Activated T-helper 1 cell treated with Interleukin-2 at 50 U/mL for 16 hours (primary cell): Measurements from ENCODE around the gene COPG1.

Experiments used
- DNase-seq: peaks from one replicate; pipeline ENCODE4 v3.0.0-alpha.2; 2020; ENCODE audit warnings: low read depth

Gene COPG1

DNA sequence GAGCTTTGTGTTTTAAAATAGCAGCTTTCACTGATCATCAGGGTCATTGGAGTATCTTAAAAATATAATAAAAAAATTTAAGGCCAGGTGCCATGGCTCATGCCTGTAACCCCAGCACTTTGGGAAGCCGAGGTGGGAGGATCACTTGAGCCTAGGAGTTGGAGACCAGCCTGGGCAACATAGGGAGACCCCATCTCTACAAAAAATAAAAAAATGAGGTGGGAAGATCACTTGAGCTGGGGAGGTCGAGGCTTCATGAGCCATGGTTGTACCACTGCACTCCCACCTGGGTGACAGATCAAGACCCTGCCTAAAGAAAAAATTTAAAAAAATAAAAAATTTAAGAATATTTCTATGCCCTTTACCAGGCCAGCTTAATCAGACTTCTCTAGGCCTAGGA, 30.8 kb downstream of the COPG1 start:
- DNase-seq: no peak

GRCh38 chr3:129281726-129282125, 32.3 kb downstream of the COPG1 start:
- DNase-seq: no peak

DNA sequence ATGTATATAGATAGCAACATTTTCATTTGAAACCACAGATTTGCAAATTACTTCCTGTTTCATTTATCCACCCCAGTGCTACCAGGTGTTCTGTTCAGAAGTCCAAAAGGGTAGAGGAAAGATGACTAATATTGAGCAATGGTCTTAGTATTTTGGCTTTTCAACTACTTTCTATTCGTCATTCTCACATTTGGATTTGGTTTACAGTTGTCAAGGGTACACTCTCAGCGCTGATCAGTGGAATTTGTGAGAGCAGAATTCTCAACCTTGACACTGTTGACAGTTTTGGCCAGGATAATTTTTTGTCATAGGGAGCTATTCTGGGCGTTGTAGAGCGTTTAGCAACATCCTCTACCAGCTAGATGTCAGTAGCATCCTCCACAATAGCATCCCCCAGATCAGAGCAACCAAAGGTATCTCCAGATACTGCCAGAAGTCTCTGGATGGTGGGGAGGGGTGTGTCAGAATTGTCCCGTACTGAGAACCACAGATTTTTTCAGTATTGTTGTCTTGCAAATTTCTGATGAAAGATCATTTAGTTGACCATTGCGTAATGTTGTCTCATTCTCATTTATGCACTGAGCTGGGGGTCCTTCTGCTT, 33.4 kb downstream of the COPG1 start:
- no peak for DNase-seq

DNA sequence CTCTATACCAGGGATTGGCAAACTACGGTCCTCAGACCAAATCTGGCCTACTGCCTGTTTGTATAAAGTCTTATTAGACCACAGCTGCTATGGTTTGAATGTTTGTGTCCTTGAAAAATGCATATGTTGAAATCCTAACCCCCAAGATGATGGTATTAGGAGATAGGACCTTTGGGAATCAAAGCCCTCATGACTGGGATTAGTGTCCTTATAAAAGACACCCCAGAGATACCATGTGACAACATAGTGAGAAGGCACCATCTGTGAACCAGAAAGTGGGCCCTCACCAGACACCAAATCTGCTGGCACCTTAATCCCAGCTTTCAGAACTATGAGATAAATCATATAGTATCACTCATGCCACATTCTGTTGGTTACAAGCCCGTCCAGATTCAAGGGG, 36.7 kb downstream of the COPG1 start:
- DNase-seq: no peak

GRCh38 chr3:129288446-129288845, 39.0 kb downstream of the COPG1 start:
- no peak for DNase-seq

- DNase-seq: no peak
Measured at GRCh38 chr3:129289201-129289921, 40.0 kb downstream of the COPG1 start.

DNA sequence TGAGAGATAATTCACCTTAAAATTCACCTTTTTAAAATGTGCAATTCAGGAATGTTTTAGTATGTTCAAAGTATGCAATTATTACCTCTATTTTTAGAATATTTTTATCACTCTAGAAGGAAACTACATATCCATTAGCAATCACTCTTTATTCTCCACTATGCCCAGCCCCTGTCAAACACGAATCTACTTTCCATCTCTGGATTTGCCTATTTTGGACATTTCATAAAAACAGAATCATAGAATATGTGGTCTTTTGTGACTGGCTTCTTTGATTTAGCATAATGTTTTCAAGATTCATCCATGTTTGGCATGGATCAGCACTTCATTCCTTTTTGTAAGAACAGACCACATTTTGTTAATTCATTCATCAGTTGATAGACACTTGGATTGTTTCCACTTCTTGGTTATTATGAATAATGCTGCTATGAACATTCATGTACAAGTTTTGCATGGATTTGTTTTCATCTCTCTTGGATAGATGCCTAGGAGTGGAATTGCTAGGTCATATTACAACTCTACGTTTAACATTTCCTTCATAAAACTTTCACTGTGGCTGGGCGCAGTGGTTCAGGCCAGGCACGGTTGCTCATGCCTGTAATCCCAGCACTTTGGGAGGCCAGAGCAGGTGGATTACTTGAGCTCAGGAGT, 42.0 kb downstream of the COPG1 start:
- no peak for DNase-seq

DNA sequence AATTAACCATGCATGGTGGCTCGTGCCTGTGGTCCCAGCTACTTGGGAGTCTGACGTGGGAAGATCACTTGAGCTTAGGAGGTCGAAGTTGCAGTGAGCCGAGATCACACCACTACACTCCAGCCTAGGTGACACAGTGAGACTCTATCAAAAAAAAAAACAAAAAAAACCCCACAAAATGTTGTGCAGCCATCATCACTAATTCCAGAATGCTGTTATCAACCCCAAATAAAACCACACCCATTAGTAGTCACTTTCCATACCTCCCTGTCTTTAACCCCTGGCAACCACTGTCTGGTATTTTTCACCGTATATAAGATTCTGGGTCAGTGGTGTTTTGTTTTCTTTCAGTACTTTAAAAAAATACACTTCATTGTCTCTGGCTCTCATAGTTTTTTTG, 45.9 kb downstream of the COPG1 start:
- DNase-seq: no peak

DNA sequence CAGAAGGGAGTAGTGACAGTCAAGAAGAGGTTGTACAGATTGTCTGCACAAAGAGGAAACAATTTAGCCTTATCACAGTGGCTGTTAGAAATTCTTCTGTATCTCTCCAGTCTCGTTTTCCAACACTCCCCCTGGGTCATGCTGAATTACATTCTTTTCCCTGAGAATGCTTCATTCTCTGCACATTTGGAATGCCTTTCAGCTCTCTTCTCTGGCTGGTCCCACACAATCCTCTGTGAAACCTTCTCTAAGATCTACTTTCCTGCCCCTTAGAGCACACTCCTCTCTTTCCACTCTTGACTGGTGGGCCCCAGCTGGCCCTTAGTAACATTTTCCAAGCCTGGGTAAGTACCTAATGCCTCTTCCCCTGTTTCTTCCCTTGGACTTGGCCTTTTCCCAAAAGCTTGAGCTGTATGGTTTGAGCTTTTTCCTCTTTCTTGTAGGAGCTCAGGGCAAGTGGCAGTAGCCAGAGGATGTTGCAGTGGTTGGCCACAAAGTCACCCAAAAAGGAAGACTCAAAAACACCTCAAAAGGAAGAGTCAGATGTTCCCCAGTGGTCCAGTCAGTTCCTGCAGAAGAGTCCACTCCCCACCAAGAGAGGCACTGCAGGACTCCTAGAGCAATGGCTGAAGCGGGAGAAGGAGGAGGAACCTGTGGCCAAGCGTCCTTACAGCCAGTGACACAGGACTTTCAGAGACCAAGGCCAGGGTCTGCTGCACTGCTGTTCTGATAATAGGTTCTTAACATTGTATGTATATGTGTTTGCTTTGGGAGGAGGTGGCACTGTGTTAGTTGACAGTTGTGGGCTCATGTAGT, 54.9 kb downstream of the COPG1 start:
- DNase-seq: no peak

DNA sequence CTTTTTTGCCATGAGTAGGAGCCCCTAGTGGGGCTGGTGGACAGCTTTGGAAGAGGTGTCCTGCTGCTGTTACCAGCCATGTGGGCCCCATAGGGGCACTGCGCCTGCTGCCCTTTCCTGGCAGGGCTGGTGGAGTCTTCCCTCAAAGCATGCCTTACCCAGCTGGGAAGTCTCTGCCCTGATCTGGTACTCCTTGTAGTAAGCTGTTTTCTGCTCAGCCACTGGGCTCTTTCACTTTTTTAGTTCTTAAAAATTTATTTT, 55.5 kb downstream of the COPG1 start:
- no peak for DNase-seq

DNA sequence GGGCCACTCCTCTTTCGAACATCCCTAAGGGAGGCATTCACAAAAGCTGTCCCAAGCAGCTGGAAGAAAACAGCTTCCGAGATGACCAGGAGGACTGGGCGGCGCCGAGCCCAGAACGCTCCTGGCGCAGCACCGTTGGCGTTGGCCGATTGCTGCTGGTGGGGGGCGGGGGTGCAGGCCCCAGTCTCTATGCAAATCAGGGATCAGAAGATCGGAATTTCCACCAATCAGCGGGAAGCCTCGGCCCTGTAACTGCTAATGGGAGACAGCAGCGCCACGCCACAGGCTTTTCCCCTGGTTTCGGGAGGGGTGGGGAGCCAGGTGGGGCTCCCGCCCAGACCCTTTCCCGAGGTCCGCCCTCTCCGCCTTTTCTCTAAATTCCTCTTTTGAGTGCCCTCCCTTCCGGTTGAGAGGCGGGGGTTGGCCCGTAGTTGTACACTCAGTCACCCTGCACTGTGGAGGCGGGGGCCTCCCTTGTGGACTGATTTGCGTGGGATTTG, 56.2 kb downstream of the COPG1 start:
- no peak for DNase-seq

DNA sequence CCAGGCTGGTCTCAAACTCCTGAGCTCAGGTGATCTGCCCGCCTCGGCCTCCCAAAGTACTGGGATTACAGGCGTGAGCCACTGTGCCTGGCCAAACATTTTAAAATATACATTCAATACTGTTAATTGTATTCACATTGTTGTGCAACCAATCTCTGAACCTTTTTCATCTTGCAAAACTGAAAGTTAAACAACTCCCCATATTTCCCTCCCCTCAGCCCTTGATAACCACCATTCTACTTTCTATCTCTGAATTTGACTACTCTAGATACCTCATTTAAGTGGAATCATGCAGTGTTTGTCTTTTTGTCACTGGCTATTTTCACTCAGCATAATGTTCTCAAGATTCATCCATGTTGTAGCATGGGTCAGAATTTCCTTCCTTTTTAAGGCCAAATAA, 59.2 kb downstream of the COPG1 start:
- no peak for DNase-seq

DNA sequence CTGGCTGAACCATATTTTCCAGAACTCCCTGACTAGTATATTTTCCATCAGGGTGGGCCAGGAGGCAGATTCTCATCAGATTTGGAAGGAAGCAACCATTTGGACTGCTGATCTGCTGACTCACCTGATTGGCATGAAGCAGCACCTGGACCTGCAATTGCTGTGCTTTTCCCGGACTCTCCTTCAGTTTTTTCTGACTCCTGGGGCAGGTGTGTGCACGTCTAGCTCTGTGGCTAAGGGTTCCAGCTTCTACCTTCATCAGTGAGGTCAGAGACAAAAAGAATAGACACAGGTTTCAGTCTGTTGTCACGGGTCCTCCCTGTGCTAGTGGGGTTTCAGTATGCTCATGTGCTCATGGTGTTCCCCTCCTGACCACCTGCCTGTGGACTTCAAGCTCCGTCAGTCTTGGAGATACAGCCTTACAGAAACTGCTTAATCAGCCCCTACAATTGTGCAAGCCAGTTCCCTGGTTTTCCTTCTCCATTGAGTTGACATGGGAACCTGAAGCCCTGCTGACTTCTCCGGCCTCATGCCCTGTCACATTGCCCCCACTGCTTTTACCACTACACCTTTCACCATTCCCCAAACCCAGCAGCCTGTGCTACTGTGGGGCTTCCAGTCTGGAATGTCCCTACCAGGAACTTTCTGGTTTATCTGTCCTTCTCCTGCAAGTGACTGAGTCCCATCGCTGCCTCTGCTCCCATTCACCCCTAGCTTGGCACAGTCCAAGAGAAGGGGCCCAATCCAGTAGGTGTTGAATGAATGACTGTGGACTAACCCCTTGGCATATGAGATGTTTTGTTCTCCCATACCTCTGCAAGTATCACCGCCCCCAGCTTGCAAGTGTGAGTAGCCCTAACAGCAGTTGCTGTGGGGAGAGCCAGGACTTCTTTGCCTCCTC, 61.0 kb downstream of the COPG1 start:
- DNase-seq: no peak

DNA sequence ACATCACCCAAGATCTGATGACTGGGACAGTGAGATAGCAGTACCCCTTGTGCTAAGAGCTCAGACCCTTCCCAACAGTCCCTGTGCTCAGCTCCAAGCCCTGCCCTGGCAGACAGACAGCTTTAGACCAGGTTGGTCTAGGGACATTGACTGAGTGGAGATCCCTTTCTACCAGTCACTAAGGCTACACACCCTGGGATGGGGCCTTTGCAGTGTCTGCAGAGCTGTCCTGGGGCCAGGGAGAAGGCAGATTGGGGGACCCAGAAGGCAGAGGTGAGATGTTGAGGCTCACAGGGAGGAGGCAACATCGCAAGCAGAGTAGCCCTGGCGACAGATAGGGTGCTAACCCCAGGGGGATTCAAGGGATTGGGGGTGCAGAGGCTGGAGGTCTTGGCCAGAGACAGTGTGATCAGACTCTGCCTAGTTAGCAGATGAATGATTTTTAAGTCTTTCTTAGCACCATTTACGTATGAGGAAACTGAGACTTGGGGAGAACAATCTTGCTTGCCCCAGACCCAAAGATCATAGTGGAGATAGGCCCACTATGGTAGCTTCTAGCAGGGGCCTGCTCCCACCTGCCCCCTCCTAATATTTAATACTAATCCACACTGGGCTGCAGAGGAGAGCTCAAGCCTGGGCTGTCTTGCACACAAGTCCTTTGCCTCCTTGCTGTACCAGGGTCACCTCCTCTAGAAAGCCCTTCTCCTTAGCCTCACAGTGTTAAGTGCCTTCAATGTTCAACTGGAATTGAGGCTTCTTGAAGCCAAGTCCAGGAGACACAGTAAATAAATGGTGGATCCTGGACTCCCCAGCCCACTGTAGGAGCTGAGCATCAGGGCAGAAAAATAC, 61.9 kb downstream of the COPG1 start:
- DNase-seq: no peak

DNA sequence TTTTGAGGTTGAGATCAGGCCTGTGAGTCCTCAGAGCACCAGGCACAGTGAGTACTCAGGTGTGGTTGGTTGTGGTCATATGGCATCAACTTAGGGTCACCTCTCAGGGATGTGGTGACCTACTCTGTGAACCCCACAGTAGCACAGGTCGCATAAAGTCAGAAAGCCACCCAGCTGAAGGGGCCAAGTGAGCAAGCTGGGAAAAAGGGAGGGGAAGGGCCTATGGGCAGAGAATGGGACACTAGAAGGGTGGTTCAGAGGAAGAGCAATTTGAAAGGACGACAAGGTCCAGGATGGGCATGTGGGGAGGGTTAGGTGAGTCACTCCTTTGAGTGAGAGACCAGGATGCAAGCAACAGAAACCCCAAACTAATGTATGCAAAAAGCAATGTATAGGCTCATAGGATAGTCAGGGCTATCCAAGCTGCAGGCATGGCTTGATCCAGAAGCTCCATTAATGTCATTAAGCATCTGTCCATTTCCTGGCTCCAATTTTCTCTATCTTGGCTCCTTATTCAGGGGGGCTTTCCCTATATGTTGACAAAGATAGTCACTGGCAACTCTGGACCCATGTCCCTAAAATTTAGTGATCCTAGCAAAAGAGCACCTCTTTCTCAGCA, 62.7 kb downstream of the COPG1 start:
- DNase-seq: no peak

GRCh38 chr3:129312671-129313414, 63.4 kb downstream of the COPG1 start:
- DNase-seq: no peak

DNA sequence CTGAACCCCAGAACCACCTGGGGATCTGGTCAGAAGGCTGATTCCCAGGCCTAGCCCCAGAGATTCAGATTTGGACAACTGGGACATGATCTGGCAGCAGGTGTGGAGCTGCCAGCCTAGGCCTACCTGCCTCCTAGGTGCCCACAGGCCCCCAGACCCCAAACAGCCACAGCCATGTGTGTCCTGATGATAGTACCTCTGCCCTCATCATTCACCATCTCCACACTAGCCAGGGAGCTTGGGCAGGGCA, 63.9 kb downstream of the COPG1 start:
- DNase-seq: no peak

DNA sequence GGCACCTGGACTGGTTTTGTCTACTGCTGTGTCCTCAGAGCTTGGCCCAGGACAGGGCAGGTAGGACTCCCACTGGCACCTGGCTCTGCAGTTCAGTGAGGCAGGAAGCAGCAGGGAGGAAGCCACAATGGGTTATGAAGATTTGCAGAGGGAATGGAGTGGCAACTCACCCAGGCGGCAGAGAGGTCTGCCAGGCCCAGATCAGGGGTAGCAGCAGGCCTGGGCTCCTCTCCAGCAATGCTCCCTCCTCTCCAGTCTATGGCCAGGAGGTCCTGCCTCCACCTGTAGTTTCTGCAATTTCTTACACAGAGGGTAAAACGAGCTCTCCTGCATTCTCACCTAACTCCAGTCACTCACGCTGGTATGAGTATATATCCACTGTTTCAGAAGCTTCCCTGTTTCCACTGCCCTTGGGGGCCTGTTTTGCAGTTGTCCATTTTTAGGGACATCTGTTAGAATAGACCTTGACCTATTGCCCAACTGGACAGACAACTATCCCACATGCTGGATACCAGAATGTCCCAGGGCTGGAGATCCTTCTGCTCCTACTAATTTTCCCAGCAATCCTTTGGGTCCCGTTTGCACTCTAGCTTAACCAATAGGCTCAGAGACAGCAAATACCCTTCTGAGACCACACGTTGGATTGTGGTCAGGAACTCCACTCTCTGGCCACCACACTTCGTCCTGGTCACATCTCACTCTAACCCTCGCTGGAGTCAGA, 64.4 kb downstream of the COPG1 start:
- DNase-seq: no peak
